Measurements from ENCODE around the gene BRINP1.

DNA sequence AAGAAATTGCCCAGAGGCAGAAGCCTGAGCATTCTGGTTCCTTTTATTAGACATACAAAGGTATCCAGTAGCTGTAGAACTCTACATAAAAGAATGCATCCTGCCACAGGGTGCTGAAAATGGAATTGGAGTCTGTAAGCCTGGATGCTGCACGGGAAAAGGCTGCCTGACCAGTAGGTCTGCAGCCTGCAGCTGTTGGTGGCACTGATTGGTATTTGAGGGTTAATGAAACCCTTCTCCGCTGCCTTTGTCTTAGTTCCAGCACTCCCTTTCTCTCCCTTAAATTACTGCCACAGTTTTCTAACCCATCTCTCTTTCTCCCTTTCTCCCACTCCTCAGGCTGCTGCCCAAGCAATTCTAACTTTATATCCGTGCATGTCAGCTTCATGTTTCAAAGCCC lies 64.7 kb downstream of the BRINP1 start:
- TF ChIP-seq, protein P1, sequence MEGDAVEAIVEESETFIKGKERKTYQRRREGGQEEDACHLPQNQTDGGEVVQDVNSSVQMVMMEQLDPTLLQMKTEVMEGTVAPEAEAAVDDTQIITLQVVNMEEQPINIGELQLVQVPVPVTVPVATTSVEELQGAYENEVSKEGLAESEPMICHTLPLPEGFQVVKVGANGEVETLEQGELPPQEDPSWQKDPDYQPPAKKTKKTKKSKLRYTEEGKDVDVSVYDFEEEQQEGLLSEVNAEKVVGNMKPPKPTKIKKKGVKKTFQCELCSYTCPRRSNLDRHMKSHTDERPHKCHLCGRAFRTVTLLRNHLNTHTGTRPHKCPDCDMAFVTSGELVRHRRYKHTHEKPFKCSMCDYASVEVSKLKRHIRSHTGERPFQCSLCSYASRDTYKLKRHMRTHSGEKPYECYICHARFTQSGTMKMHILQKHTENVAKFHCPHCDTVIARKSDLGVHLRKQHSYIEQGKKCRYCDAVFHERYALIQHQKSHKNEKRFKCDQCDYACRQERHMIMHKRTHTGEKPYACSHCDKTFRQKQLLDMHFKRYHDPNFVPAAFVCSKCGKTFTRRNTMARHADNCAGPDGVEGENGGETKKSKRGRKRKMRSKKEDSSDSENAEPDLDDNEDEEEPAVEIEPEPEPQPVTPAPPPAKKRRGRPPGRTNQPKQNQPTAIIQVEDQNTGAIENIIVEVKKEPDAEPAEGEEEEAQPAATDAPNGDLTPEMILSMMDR (IDR thresholded peaks at IDR 0.05): no peak
- TF ChIP-seq POLR2A (IDR thresholded peaks at IDR 0.05): no peak
- TF ChIP-seq EP300 (IDR thresholded peaks at IDR 0.05): no peak

All from tibial nerve (tissue), 4 donors.